AG20443 (cell line): Measurements from ENCODE around the gene CELF6.

Experiments
- DNase-seq: peaks from one replicate; pipeline ENCODE4 v3.0.0; 2012; ENCODE audit warnings: low spot score, mixed read lengths

Gene CELF6

GRCh38 chr15:72319985-72320671, at the start of gene CELF6:
CELF6 (minus strand) TSS chr15:72320157; CDS start chr15:72319874, 283 bp downstream.
- peak; percentile 90 for DNase-seq

- no peak for DNase-seq
Measured at GRCh38 chr15:72368899-72369298, 48.9 kb upstream of the CELF6 start.

- DNase-seq, result no peak
Measured at GRCh38 chr15:72368325-72368724, 48.4 kb upstream of the CELF6 start.

- no peak for DNase-seq
Measured at GRCh38 chr15:72365844-72366243, 45.9 kb upstream of the CELF6 start.

GRCh38 chr15:72361176-72361575, 41.2 kb upstream of the CELF6 start:
- no peak for DNase-seq

GRCh38 chr15:72358650-72359171, 38.8 kb upstream of the CELF6 start:
- peak; percentile 71 for DNase-seq

- DNase-seq, result no peak
Measured at GRCh38 chr15:72358121-72358520, 38.2 kb upstream of the CELF6 start.

- no peak for DNase-seq
Measured at GRCh38 chr15:72354496-72354895, 34.5 kb upstream of the CELF6 start.

GRCh38 chr15:72353266-72353665, 33.3 kb upstream of the CELF6 start:
- DNase-seq, result no peak

- DNase-seq, result no peak
Measured at GRCh38 chr15:72345806-72346205, 25.8 kb upstream of the CELF6 start.

GRCh38 chr15:72345280-72345679, 25.3 kb upstream of the CELF6 start:
- DNase-seq, result no peak

- DNase-seq, result no peak
Measured at GRCh38 chr15:72344602-72345001, 24.6 kb upstream of the CELF6 start.

- DNase-seq, result no peak
Measured at GRCh38 chr15:72342385-72342784, 22.4 kb upstream of the CELF6 start.

- no peak for DNase-seq
Measured at GRCh38 chr15:72341361-72341760, 21.4 kb upstream of the CELF6 start.

GRCh38 chr15:72340366-72340765, 20.4 kb upstream of the CELF6 start:
- DNase-seq, result no peak

GRCh38 chr15:72339777-72340177, 19.8 kb upstream of the CELF6 start:
- DNase-seq, result peak; percentile 76

- peak; percentile 75 for DNase-seq
Measured at GRCh38 chr15:72338617-72339321, 18.8 kb upstream of the CELF6 start.

GRCh38 chr15:72338148-72338547, 18.2 kb upstream of the CELF6 start:
- no peak for DNase-seq

GRCh38 chr15:72334842-72335241, 14.9 kb upstream of the CELF6 start:
- no peak for DNase-seq

- DNase-seq, result no peak
Measured at GRCh38 chr15:72331021-72331420, 11.1 kb upstream of the CELF6 start.

- DNase-seq, result no peak
Measured at GRCh38 chr15:72323752-72324151, 3.8 kb upstream of the CELF6 start.

- DNase-seq, result peak; percentile 94
Measured at GRCh38 chr15:72319360-72319984, 485 bp downstream of the CELF6 start.

GRCh38 chr15:72318408-72318942, 1.5 kb downstream of the CELF6 start:
- no peak for DNase-seq
